B cell (primary cell): ENCODE data around the gene NELL1.

Source experiments
- CTCF ChIP-seq: fragments of 200-600 bp; IDR thresholded peaks from one replicate; pipeline ENCODE4 v1.8.0; 2022; ENCODE audit warnings: antibody characterized with exemption, mild to moderate bottlenecking
- EZH2 ChIP-seq: IDR thresholded peaks from 2 replicates; pipeline ENCODE4 v1.6.1; 2012; ENCODE audit warnings: borderline replicate concordance, low read depth, mild to moderate bottlenecking, moderate library complexity, low read length; ENCODE audit not compliant: insufficient read depth, poor library complexity, severe bottlenecking

GRCh38 chr11:21185959-21186358, 516.6 kb downstream of the NELL1 start:
- no peak for TF ChIP-seq CTCF
- TF ChIP-seq EZH2 = no peak
